ENCODE measurements around the gene CIRBP. TPM values are rescaled to one million over a fixed set of nuclear protein-coding genes. Genes with fewer than 3 reads are reported as not detected.

Gene CIRBP
- total RNA-seq, 2 donors from 2014 or later = 282 to 301 TPM

- H3K4me1 ChIP-seq (ENCODE audit: control insufficient read depth, insufficient read depth, low read length) = peaks cover 15% of the 10 kb centered on the region
- no peaks in the 10 kb centered on the region for H3K9me3 ChIP-seq (ENCODE audit: control insufficient read depth, low read length)
- H3K27me3 ChIP-seq (ENCODE audit: control insufficient read depth, insufficient read depth, low read length, poor library complexity, severe bottlenecking) = no peaks in the 10 kb centered on the region
- H3K36me3 Mint-ChIP-seq (ENCODE audit: low read depth) = no peaks in the 10 kb centered on the region
- no peak within 1 kb of the TSS for H3K27ac ChIP-seq (ENCODE audit: low read depth, low read length)
- H3K9ac ChIP-seq (ENCODE audit: extremely low read depth, low read length, poor library complexity, severe bottlenecking) = peak within 1 kb of the TSS; percentile 53
- TF ChIP-seq CTCF (conservative IDR thresholded peaks at IDR 0.05) = peak; percentile 19
- H3K4me3 ChIP-seq (ENCODE audit: low read length) = peak within 1 kb of the TSS; percentile 86
- H3K27ac Mint-ChIP-seq = no peak within 1 kb of the TSS
- H3K4me3 Mint-ChIP-seq = peak within 1 kb of the TSS; percentile 74
- H3K27me3 Mint-ChIP-seq (ENCODE audit: insufficient read depth) = peaks cover 5% of the 10 kb centered on the region
- no peaks in the 10 kb centered on the region for H3K36me3 ChIP-seq (ENCODE audit: control insufficient read depth, insufficient read depth, low read length)
- H3K9me3 Mint-ChIP-seq = no peaks in the 10 kb centered on the region
- WGBS, 2 experiments (ENCODE audit: insufficient coverage in 1 of 2, insufficient read length in 1 of 2) = 0% methylated on average over 15 to 113 of the region's 113 CpGs
- peaks cover 10% of the 10 kb centered on the region for H3K4me1 Mint-ChIP-seq
- DNase-seq = no peak
These were observed 16.7 kb downstream of the CIRBP start, which contains the start of gene EFNA2 for GRCh38 chr19:1285737-1286360. TSS of gene EFNA2 (plus strand) at chr19:1285873. CDS start at chr19:1286169, 296 bp downstream.

- no peak for DNase-seq
- Mint-ChIP-seq H3K4me3 (peak overlapping the region; percentile 74), H3K9me3 (no peaks in the 10 kb centered on the region), H3K27ac (no peak overlapping the region), H3K27me3 (ENCODE audit: insufficient read depth) (peaks cover 5% of the 10 kb centered on the region), H3K4me1 (peaks cover 10% of the 10 kb centered on the region), H3K36me3 (ENCODE audit: low read depth) (no peaks in the 10 kb centered on the region)
- Histone ChIP-seq H3K4me1 (ENCODE audit: control insufficient read depth, insufficient read depth, low read length) (peaks cover 15% of the 10 kb centered on the region), H3K9me3 (ENCODE audit: control insufficient read depth, low read length) (no peaks in the 10 kb centered on the region), H3K9ac (ENCODE audit: extremely low read depth, low read length, poor library complexity, severe bottlenecking) (peak overlapping the region; percentile 53), H3K4me3 (ENCODE audit: low read length) (peak overlapping the region; percentile 86), H3K27ac (ENCODE audit: low read depth, low read length) (no peak overlapping the region), H3K36me3 (ENCODE audit: control insufficient read depth, insufficient read depth, low read length) (no peaks in the 10 kb centered on the region), H3K27me3 (ENCODE audit: control insufficient read depth, insufficient read depth, low read length, poor library complexity, severe bottlenecking) (no peaks in the 10 kb centered on the region)
- WGBS, 2 experiments (ENCODE audit: insufficient coverage in 1 of 2, insufficient read length in 1 of 2) = 51 to 53% methylated on average over 31 to 38 of the region's 38 CpGs
- TF ChIP-seq CTCF (conservative IDR thresholded peaks at IDR 0.05) = no peak
These were observed 17.6 kb downstream of the CIRBP start for GRCh38 chr19:1286487-1287353.

GRCh38 chr19:1287354-1288225, 18.5 kb downstream of the CIRBP start:
- Histone ChIP-seq H3K9ac (ENCODE audit: extremely low read depth, low read length, poor library complexity, severe bottlenecking) (no peak overlapping the region), H3K27me3 (ENCODE audit: control insufficient read depth, insufficient read depth, low read length, poor library complexity, severe bottlenecking) (no peaks in the 10 kb centered on the region), H3K9me3 (ENCODE audit: control insufficient read depth, low read length) (no peaks in the 10 kb centered on the region), H3K4me1 (ENCODE audit: control insufficient read depth, insufficient read depth, low read length) (peaks cover 15% of the 10 kb centered on the region), H3K36me3 (ENCODE audit: control insufficient read depth, insufficient read depth, low read length) (no peaks in the 10 kb centered on the region), H3K27ac (ENCODE audit: low read depth, low read length) (no peak overlapping the region), H3K4me3 (ENCODE audit: low read length) (peak overlapping the region; percentile 86)
- TF ChIP-seq CTCF (conservative IDR thresholded peaks at IDR 0.05) = no peak
- H3K4me3 Mint-ChIP-seq = peak overlapping the region; percentile 74
- no peaks in the 10 kb centered on the region for H3K9me3 Mint-ChIP-seq
- no peak for DNase-seq
- 68 to 75% methylated on average over 28 to 55 of the region's 55 CpGs for WGBS, 2 experiments (ENCODE audit: insufficient coverage in 1 of 2, insufficient read length in 1 of 2)
- peaks cover 5% of the 10 kb centered on the region for H3K27me3 Mint-ChIP-seq (ENCODE audit: insufficient read depth)
- no peak overlapping the region for H3K27ac Mint-ChIP-seq
- H3K4me1 Mint-ChIP-seq = peaks cover 10% of the 10 kb centered on the region
- H3K36me3 Mint-ChIP-seq (ENCODE audit: low read depth) = no peaks in the 10 kb centered on the region

All from endodermal cell (in vitro differentiated cells).